Keratinocyte (primary cell): ENCODE data around the gene NCS1.

Experiments
- EZH2 ChIP-seq: IDR thresholded peaks from one replicate; pipeline ENCODE4 v1.6.1; 2012; ENCODE audit warnings: inconsistent platforms, mild to moderate bottlenecking, low read length, moderate library complexity
- TF ChIP-seq, protein P1 (sequence below), 3 experiments: IDR thresholded peaks in 1 of 3; conservative IDR thresholded peaks in 1 of 3; optimal IDR thresholded peaks in 1 of 3; 2 replicates in 2 of 3; 3 replicates in 1 of 3; pipeline versions ENCODE3 to v1.5.1; 2011; ENCODE audit warnings: low read length in 3 of 3, mild to moderate bottlenecking in 3 of 3, moderate library complexity in 2 of 3, control low read depth in 1 of 3, inconsistent platforms in 1 of 3; ENCODE audit not compliant: insufficient read depth in 2 of 3; ENCODE audit errors: extremely low read depth in 1 of 3

DNA sequence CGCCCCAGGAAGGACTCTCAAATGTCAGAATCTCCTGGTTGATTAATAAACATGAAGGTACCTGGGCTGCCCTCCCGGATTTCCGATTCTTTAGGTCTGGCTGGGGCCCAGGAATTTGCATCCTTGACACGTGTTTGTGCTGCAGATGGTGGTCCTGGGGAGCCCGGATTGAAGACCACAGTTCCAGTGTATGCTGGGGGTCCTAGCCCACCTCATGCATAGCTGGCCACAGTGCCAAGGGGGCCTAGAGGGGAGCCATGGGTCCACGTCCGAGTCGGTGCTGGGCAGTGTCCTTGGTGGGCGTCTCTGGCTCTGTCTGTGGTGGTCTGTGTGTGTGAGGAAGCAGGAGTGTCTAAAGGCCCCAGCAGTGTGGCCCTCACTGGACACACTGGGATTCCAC is 3.2 kb downstream of the NCS1 start:
- TF ChIP-seq, protein P1, sequence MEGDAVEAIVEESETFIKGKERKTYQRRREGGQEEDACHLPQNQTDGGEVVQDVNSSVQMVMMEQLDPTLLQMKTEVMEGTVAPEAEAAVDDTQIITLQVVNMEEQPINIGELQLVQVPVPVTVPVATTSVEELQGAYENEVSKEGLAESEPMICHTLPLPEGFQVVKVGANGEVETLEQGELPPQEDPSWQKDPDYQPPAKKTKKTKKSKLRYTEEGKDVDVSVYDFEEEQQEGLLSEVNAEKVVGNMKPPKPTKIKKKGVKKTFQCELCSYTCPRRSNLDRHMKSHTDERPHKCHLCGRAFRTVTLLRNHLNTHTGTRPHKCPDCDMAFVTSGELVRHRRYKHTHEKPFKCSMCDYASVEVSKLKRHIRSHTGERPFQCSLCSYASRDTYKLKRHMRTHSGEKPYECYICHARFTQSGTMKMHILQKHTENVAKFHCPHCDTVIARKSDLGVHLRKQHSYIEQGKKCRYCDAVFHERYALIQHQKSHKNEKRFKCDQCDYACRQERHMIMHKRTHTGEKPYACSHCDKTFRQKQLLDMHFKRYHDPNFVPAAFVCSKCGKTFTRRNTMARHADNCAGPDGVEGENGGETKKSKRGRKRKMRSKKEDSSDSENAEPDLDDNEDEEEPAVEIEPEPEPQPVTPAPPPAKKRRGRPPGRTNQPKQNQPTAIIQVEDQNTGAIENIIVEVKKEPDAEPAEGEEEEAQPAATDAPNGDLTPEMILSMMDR (optimal IDR thresholded peaks at IDR 0.05 in 1 of 3, IDR thresholded peaks at IDR 0.05 in 1 of 3, conservative IDR thresholded peaks at IDR 0.05 in 1 of 3; ENCODE audit: extremely low read depth in 1 of 3, insufficient read depth in 2 of 3, low read length in 3 of 3) = no peak
- TF ChIP-seq EZH2 = no peak
